ENCODE results near the gene IFITM5. TPM values are rescaled to one million over a fixed set of nuclear protein-coding genes. Genes with fewer than 3 reads are reported as not detected.
"Not testable (repeated sequence)": the region's sequence is repeated elsewhere in the genome, so short reads cannot be mapped to it uniquely, and the experiment has no call there.

Gene IFITM5
- total RNA-seq, 2 donors from 2014 or later: not detected

DNA sequence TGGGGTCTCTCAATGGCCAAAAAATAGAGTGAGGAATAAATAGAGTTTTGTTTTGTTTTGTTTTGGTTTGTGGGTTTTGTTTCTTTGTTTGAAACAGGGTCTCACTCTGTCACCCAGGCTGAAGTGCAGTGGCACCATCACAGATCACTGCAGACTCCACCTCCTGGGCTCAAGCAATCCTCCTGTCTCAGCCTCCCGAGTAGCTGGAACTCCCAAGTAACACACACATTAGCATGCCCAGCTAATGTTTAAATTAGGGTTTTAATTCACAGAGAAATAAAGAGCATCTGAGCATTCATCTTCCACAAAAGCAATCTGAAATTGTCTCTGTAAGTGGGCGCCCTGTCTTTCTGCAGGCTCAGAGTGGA lies 30.5 kb upstream of the IFITM5 start:
- intact Hi-C loops (cut with DNase I): no loop called here
- DNase-seq (ENCODE audit: low spot score): peak; percentile 28

GRCh38 chr11:328516-329100 lies 29.3 kb upstream of the IFITM5 start:
- intact Hi-C loops (cut with DNase I); DNase-seq (ENCODE audit: low spot score): not testable (repeated sequence)

DNA sequence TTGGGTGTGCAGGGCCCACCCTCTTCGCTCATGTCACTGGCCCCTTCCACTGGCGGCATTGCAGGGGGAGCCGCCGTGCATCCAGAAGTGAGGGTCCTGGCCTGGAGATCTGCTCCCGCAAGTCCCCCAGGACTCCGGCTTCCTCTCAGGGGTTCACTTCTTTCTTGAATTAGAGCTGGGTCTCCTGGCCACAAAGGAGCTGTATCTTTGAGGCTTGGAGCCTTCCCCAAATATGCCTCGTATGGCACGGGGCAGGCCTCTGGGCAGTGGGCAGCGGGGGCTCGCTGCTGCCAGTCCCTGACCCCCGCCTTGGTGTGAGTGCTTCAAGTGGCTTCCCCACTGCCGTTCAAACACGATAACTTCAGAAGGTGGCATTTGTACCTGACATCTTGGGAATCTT lies 28.7 kb upstream of the IFITM5 start:
- intact Hi-C loops (cut with DNase I): no loop called here
- DNase-seq (ENCODE audit: low spot score): peak; percentile 62

- intact Hi-C loops (cut with DNase I): no loop called here
- no peak for DNase-seq (ENCODE audit: low spot score)
These were observed 28.2 kb upstream of the IFITM5 start for GRCh38 chr11:327581-327923.

DNA sequence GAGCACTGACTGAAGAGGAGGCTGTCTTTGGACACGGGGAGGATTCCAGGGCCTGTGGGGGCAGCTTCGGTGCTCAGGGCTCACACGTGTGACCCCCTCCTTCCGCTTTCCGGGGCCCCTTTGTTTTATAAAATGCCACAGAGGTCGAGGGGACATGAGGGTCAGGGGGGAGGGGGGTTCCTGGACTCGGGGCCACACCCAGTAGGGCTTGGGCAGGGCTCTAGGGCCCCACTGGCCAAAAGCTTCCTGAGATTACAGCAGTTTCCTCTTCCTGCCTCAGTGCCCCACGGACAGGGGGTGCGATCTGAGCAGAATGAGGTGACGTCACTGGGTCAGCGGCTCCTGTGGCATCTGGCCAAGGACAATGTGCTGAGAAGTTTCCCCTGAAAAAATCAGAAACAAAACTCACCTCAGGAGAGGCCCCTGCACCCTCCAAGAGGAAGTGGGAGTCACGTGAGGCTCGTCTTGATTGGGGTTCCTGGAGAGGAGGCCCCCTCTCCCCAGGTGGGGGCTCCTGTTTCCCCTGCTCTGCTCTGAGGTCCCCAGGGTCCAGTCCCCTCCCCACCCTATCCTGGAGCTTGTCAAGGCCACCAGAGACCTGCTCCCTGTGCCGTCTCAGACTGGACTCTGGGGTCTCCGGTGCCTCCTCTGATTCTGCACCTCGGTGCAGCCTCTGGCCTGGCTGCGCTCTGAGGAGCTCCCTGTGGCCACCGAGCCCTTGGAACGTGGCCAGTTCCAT lies 27.7 kb upstream of the IFITM5 start:
- DNase-seq (ENCODE audit: low spot score): peak; percentile 96
- intact Hi-C loops (cut with DNase I): no loop called here

GRCh38 chr11:326592-326841 lies 27.2 kb upstream of the IFITM5 start:
- no peak for DNase-seq (ENCODE audit: low spot score)
- intact Hi-C loops (cut with DNase I): no loop called here

- intact Hi-C loops (cut with DNase I): no loop called here
- DNase-seq (ENCODE audit: low spot score): peak; percentile 72
These were observed 26.7 kb upstream of the IFITM5 start for GRCh38 chr11:325796-326591.

GRCh38 chr11:324593-325517 lies 25.5 kb upstream of the IFITM5 start:
- peak; percentile 87 for DNase-seq (ENCODE audit: low spot score)
- intact Hi-C loops (cut with DNase I): not testable (repeated sequence)

DNA sequence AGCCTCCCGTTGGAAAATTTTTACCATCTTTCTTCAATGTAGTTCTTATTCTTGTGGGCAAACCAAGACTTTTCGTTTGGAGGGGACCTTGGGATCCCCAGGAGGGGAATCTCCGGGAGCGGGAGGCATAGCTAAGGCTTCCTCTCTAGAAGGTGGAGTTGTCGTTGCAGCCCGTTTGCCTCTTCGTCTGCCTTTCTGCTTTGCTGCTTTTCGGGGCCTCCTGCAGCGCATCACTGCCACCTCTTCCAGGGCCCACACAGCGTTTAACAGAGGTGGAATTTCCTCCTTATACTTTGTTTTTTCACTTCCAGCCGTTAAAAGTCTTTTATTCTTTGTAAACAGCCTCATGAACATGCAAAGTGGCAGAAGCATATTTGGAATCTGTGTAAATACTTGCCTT lies 24.8 kb upstream of the IFITM5 start:
- DNase-seq (ENCODE audit: low spot score): peak; percentile 54

GRCh38 chr11:319888-320273 lies 20.6 kb upstream of the IFITM5 start:
- peak; percentile 68 for DNase-seq (ENCODE audit: low spot score)
- intact Hi-C loops (cut with DNase I): loop anchor here in 1 of 2 donors (5.0 kb wide), 1 partner anchor 32 kb away; no protein-coding TSS in a partner anchor

More for the DNA sequence above, 24.8 kb upstream of the IFITM5 start:
- intact Hi-C loops (cut with DNase I): no loop called here

- peak; percentile 78 for DNase-seq (ENCODE audit: low spot score)
- intact Hi-C loops (cut with DNase I): loop anchor here in 1 of 2 donors (5.0 kb wide), 1 partner anchor 33 kb away; no protein-coding TSS in a partner anchor
These were observed 20.0 kb upstream of the IFITM5 start for GRCh38 chr11:319121-319887.

DNA sequence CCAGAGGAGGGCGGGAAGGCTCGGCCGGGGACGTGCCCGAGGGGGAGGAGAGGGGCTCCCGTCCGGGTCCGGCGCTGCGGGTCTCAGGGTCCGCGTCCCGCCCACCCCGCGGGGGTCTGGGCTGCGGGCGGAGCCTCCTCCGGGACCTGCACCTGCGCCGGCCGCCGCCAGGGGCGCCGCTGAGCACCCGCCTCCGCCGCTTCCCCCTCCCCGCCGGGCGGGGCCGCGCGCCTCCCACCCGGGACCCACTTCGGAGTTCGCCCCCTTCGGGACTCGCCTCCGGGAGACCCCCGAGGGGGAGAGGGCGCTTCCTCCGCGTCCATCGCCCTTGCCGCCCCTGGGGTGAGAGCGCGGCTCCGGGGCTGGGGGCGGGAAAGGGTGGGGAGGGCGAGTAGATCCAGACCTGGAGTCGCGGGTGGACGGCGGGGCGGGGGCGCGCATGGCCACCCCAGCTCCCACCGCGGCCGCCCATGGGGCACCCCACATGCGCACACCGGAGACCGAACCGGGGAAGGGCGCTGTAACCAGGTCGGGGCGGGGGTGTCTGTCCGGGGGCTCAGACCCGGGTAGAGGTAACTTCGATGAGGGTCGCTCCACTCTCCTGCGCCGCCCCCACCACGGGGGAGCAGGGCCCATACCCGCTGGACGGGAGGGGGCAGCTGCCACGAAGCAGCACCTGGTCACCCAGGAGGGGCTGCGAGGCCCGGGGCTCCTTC lies 19.2 kb upstream of the IFITM5 start:
- intact Hi-C loops (cut with DNase I): loop anchor here in 1 of 2 donors (5.0 kb wide), 1 partner anchor 34 kb away; no protein-coding TSS in a partner anchor
- DNase-seq (ENCODE audit: low spot score): peak; percentile 78

GRCh38 chr11:317668-318404 lies 18.5 kb upstream of the IFITM5 start:
- intact Hi-C loops (cut with DNase I): loop anchor here in 1 of 2 donors (5.0 kb wide), 1 partner anchor 34 kb away; no protein-coding TSS in a partner anchor
- DNase-seq (ENCODE audit: low spot score): peak; percentile 69

- DNase-seq (ENCODE audit: low spot score): no peak
- intact Hi-C loops (cut with DNase I): loop anchor here in 1 of 2 donors (5.0 kb wide), 1 partner anchor 35 kb away; no protein-coding TSS in a partner anchor
These were observed 17.6 kb upstream of the IFITM5 start for GRCh38 chr11:316891-317301.

- peak; percentile 84 for DNase-seq (ENCODE audit: low spot score)
- intact Hi-C loops (cut with DNase I): loop anchor here in 1 of 2 donors (5.0 kb wide), 1 partner anchor 36 kb away; no protein-coding TSS in a partner anchor
These were observed 16.8 kb upstream of the IFITM5 start for GRCh38 chr11:316031-316701.

GRCh38 chr11:315516-315994 lies 16.2 kb upstream of the IFITM5 start:
- peak; percentile 81 for DNase-seq (ENCODE audit: low spot score)
- intact Hi-C loops (cut with DNase I): loop anchor here in 1 of 2 donors (5.0 kb wide), 1 partner anchor 37 kb away; no protein-coding TSS in a partner anchor

Measured in posterior vena cava (tissue), 2 donors.